Measurements from ENCODE around the gene TBC1D24.

- TF ChIP-seq EZH2 (IDR thresholded peaks at IDR 0.05; ENCODE audit: low read depth, unreplicated experiment) (no peak), CTCF (conservative IDR thresholded peaks at IDR 0.05; ENCODE audit: low read depth in 2 of 2) (peak; percentile 59 to 65), EZH2phosphoT487 (IDR thresholded peaks at IDR 0.05; ENCODE audit: unreplicated experiment) (no peak), POLR2AphosphoS5 (IDR thresholded peaks at IDR 0.05; ENCODE audit: low read depth) (no peak), REST (IDR thresholded peaks at IDR 0.05; ENCODE audit: unreplicated experiment) (no peak), NANOG (IDR thresholded peaks at IDR 0.05; ENCODE audit: borderline replicate concordance) (no peak), CREB1 (CRISPR knock-in tag; IDR thresholded peaks at IDR 0.05; ENCODE audit: low read depth) (no peak)
These were observed 37.9 kb downstream of the TBC1D24 start for GRCh38 chr16:2512735-2513404.
